GM19025 (cell line): ENCODE data around the gene THADA.
A peak's percentile ranks its signal among the peaks of the same experiment; 100 is the strongest.

Source experiments
- ATAC-seq: cut with Tn5 transposase; IDR thresholded peaks from one replicate; pipeline ENCODE4 v1.9.1; 2021; ENCODE audit warnings: mild to moderate bottlenecking, low read depth, moderate library complexity; ENCODE audit not compliant: unreplicated experiment

Gene THADA

GRCh38 chr2:43513796-43514195 is 82.0 kb downstream of the THADA start:
- ATAC-seq: no peak

GRCh38 chr2:43513216-43513615 is 82.6 kb downstream of the THADA start:
- ATAC-seq: peak; percentile 70

GRCh38 chr2:43511199-43511598 is 84.6 kb downstream of the THADA start:
- no peak for ATAC-seq

GRCh38 chr2:43509886-43510285 is 86.0 kb downstream of the THADA start:
- no peak for ATAC-seq

- no peak for ATAC-seq
These were observed 87.6 kb downstream of the THADA start for GRCh38 chr2:43508209-43508608.

- no peak for ATAC-seq
These were observed 88.7 kb downstream of the THADA start for GRCh38 chr2:43507137-43507536.

GRCh38 chr2:43495727-43496126 is 100.1 kb downstream of the THADA start:
- ATAC-seq: no peak

- ATAC-seq: no peak
These were observed 101.9 kb downstream of the THADA start for GRCh38 chr2:43493954-43494353.

- ATAC-seq: no peak
These were observed 104.7 kb downstream of the THADA start for GRCh38 chr2:43491065-43491639.

- ATAC-seq: no peak
These were observed 105.5 kb downstream of the THADA start for GRCh38 chr2:43490252-43490786.

- no peak for ATAC-seq
These were observed 107.1 kb downstream of the THADA start for GRCh38 chr2:43488737-43489136.

GRCh38 chr2:43486603-43487002 is 109.2 kb downstream of the THADA start:
- no peak for ATAC-seq

- ATAC-seq: no peak
These were observed 111.4 kb downstream of the THADA start for GRCh38 chr2:43484323-43484930.

- peak; percentile 65 for ATAC-seq
These were observed 112.9 kb downstream of the THADA start for GRCh38 chr2:43482961-43483360.

- ATAC-seq: no peak
These were observed 113.8 kb downstream of the THADA start for GRCh38 chr2:43481927-43482542.

- ATAC-seq: no peak
These were observed 115.0 kb downstream of the THADA start for GRCh38 chr2:43480874-43481273.

GRCh38 chr2:43478412-43479086 is 117.3 kb downstream of the THADA start:
- no peak for ATAC-seq

- ATAC-seq: no peak
These were observed 119.9 kb downstream of the THADA start for GRCh38 chr2:43475922-43476321.

- ATAC-seq: no peak
These were observed 120.5 kb downstream of the THADA start for GRCh38 chr2:43475137-43475846.

GRCh38 chr2:43474273-43474672 is 121.6 kb downstream of the THADA start:
- no peak for ATAC-seq

- no peak for ATAC-seq
These were observed 122.1 kb downstream of the THADA start for GRCh38 chr2:43473767-43474166.
